Vagina (tissue), 2 donors: ENCODE measurements around the gene PDE2A.

Source experiments
- POLR2A ChIP-seq, 2 donors: fragments of 450-650 bp; IDR thresholded peaks; one replicate each; pipeline ENCODE4 v1.6.1; 2017; ENCODE audit warnings: antibody characterized with exemption in 2 of 2, mild to moderate bottlenecking in 2 of 2, moderate library complexity in 2 of 2
- POLR2AphosphoS5 ChIP-seq, 2 donors: sonication (generic); formaldehyde crosslinking; IDR thresholded peaks; one replicate each; pipeline ENCODE4 v1.9.0; 2017; ENCODE audit warnings: antibody characterized with exemption in 2 of 2, mild to moderate bottlenecking in 2 of 2, low read depth in 1 of 2; ENCODE audit not compliant: insufficient read depth in 1 of 2
- TF ChIP-seq, protein P1 (sequence below), 3 experiments: fragments of 450-650 bp in 2 of 3; fragments of 200-600 bp in 1 of 3; sonication (generic) in 1 of 3; IDR thresholded peaks; one replicate each; pipeline ENCODE4 v1.5.1; 2017 to 2019; ENCODE audit warnings: antibody characterized with exemption in 3 of 3, mild to moderate bottlenecking in 2 of 3, moderate library complexity in 2 of 3

DNA sequence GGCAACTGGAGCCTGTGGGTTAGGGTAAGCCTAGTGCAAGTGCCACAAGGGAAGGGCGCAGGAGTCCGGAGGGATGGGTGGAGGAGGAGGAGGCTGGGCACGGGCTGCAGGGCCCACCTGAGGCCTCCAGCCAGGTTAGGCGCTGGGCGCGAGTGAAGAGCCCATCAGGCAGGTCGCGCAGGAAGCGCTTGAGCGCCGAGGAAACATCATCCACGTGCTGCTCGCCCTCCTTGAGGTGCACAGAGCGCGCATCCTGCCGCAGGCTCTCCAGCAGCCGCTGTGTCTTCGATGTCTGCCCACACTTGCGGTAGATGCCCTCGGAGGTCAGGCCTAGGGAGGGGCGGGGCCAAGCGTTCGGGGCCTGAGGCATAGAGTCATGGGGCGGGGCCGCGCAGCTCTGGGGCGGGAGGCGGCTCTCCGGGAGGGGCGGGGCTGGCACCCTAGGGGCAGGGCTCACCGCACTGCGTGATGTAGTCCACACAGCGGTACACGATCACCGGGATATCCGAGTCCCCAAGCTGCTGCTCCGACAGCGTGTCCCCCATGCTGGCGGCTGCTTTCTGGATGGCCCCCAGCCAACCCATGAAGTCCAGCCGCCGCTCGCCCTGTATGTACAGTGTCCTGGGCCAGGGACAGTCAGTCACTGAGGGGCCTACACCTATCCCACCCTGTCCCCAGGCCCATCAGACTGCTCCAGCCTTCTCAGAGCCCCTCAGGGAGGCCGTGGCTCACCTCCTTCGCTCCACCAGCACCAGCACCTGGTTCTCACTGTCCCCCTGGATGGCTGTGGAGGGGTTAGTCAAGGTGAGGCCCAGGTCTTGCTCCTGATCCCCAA, 22.9 kb upstream of the PDE2A start:
- no peak for TF ChIP-seq POLR2A (IDR thresholded peaks at IDR 0.05)
- TF ChIP-seq, protein P1, sequence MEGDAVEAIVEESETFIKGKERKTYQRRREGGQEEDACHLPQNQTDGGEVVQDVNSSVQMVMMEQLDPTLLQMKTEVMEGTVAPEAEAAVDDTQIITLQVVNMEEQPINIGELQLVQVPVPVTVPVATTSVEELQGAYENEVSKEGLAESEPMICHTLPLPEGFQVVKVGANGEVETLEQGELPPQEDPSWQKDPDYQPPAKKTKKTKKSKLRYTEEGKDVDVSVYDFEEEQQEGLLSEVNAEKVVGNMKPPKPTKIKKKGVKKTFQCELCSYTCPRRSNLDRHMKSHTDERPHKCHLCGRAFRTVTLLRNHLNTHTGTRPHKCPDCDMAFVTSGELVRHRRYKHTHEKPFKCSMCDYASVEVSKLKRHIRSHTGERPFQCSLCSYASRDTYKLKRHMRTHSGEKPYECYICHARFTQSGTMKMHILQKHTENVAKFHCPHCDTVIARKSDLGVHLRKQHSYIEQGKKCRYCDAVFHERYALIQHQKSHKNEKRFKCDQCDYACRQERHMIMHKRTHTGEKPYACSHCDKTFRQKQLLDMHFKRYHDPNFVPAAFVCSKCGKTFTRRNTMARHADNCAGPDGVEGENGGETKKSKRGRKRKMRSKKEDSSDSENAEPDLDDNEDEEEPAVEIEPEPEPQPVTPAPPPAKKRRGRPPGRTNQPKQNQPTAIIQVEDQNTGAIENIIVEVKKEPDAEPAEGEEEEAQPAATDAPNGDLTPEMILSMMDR (IDR thresholded peaks at IDR 0.05): no peak
- no peak for TF ChIP-seq POLR2AphosphoS5 (IDR thresholded peaks at IDR 0.05; ENCODE audit: insufficient read depth in 1 of 2, low read depth in 1 of 2)
